H9 (cell line): ENCODE data around the gene HKDC1. TPM values are rescaled to one million over a fixed set of nuclear protein-coding genes. Genes with fewer than 3 reads are reported as not detected.

Experiments used
- DNase-seq: peaks from one replicate; pipeline ENCODE4 v3.0.0-alpha.2; 2017
- H2AFZ ChIP-seq: one replicate; pipeline ENCODE4 v1.6.1; 2013; ENCODE audit warnings: mild to moderate bottlenecking, low read length, control low read depth, moderate library complexity
- H2AK5ac ChIP-seq: 2 replicates; pipeline ENCODE4 v1.6.1; 2013; ENCODE audit warnings: low read length, control low read depth, mixed read lengths; ENCODE audit not compliant: insufficient read length
- H2BK120ac ChIP-seq: one replicate; pipeline ENCODE4 v1.6.1; 2013; ENCODE audit warnings: low read depth, mild to moderate bottlenecking, low read length, control low read depth, inconsistent platforms; ENCODE audit not compliant: poor library complexity, severe bottlenecking
- H2BK12ac ChIP-seq: 2 replicates; pipeline ENCODE4 v1.6.1; 2013; ENCODE audit warnings: low read length, control low read depth, mixed read lengths, low read depth; ENCODE audit not compliant: insufficient read length
- H2BK15ac ChIP-seq: 2 replicates; pipeline ENCODE4 v1.6.1; 2013; ENCODE audit warnings: low read depth, low read length, control low read depth
- H2BK20ac ChIP-seq: one replicate; pipeline ENCODE4 v1.6.1; 2013; ENCODE audit warnings: low read depth, mild to moderate bottlenecking, low read length, control low read depth, inconsistent platforms; ENCODE audit not compliant: poor library complexity, severe bottlenecking
- H2BK5ac ChIP-seq: 2 replicates; pipeline ENCODE4 v1.6.1; 2013; ENCODE audit warnings: low read length, control low read depth, mixed read lengths; ENCODE audit not compliant: insufficient read length
- H3K14ac ChIP-seq: 2 replicates; pipeline ENCODE4 v1.6.1; 2013; ENCODE audit warnings: low read length, control low read depth; ENCODE audit not compliant: insufficient read depth
- H3K18ac ChIP-seq: 2 replicates; pipeline ENCODE4 v1.6.1; 2013; ENCODE audit warnings: low read depth, mild to moderate bottlenecking, mixed read lengths, low read length, control low read depth; ENCODE audit not compliant: insufficient read length
- H3K23ac ChIP-seq: 2 replicates; pipeline ENCODE4 v1.6.1; 2013; ENCODE audit warnings: low read length, control low read depth, mixed read lengths, low read depth; ENCODE audit not compliant: insufficient read length
- H3K23me2 ChIP-seq: 2 replicates; pipeline ENCODE4 v1.6.1; 2013; ENCODE audit warnings: low read depth, mild to moderate bottlenecking, mixed read lengths, low read length, control low read depth; ENCODE audit not compliant: insufficient read length, poor library complexity, severe bottlenecking
- H3K27ac ChIP-seq: 2 replicates; pipeline ENCODE4 v1.5.1; 2013; ENCODE audit warnings: low read length, control low read depth, mixed read lengths, low read depth; ENCODE audit not compliant: insufficient read length
- H3K27me3 ChIP-seq: 2 replicates; pipeline ENCODE4 v1.6.1; 2013; ENCODE audit warnings: low read length, control low read depth, inconsistent platforms; ENCODE audit not compliant: insufficient read depth
- H3K4ac ChIP-seq: 2 replicates; pipeline ENCODE4 v1.6.1; 2013; ENCODE audit warnings: low read depth, mild to moderate bottlenecking, control low read depth, inconsistent platforms, low read length, moderate library complexity
- H3K4me1 ChIP-seq: 2 replicates; pipeline ENCODE4 v1.6.1; 2013; ENCODE audit warnings: low read length, control low read depth, inconsistent platforms; ENCODE audit not compliant: insufficient read depth
- H3K4me2 ChIP-seq: 2 replicates; pipeline ENCODE4 v1.6.1; 2013; ENCODE audit warnings: low read length, control low read depth, mixed read lengths; ENCODE audit not compliant: insufficient read length, insufficient read depth
- H3K56ac ChIP-seq: 2 replicates; pipeline ENCODE4 v1.6.1; 2013; ENCODE audit warnings: low read depth, mild to moderate bottlenecking, mixed read lengths, low read length, control low read depth; ENCODE audit not compliant: insufficient read length
- H3K79me1 ChIP-seq: 2 replicates; pipeline ENCODE4 v1.6.1; 2013; ENCODE audit warnings: low read depth, mild to moderate bottlenecking, moderate library complexity, low read length, control low read depth, inconsistent platforms; ENCODE audit not compliant: insufficient read depth, poor library complexity, severe bottlenecking
- H3K79me2 ChIP-seq: 2 replicates; pipeline ENCODE4 v1.6.1; 2013; ENCODE audit warnings: low read length, control low read depth, inconsistent platforms; ENCODE audit not compliant: insufficient read depth
- H3K9ac ChIP-seq: 2 replicates; pipeline ENCODE4 v1.6.1; 2013; ENCODE audit warnings: low read length, control low read depth, mixed read lengths; ENCODE audit not compliant: insufficient read length; ENCODE audit errors: extremely low read depth
- H3K9me3 ChIP-seq: one replicate; pipeline ENCODE4 v1.6.1; 2013; ENCODE audit warnings: low read depth, low read length, inconsistent platforms; ENCODE audit not compliant: control insufficient read depth
- H3T11ph ChIP-seq: one replicate; pipeline ENCODE4 v1.6.1; 2013; ENCODE audit warnings: mild to moderate bottlenecking, low read length, control low read depth, inconsistent platforms
- H4K20me1 ChIP-seq: one replicate; pipeline ENCODE4 v1.6.1; 2013; ENCODE audit not compliant: control insufficient read depth, insufficient read length, insufficient read depth
- H4K5ac ChIP-seq: 2 replicates; pipeline ENCODE4 v1.6.1; 2013; ENCODE audit warnings: low read depth, mild to moderate bottlenecking, mixed read lengths, low read length, control low read depth; ENCODE audit not compliant: insufficient read length
- H4K8ac ChIP-seq: replicated peaks from 2 replicates; pipeline ENCODE4 v1.6.1; 2013; ENCODE audit warnings: low read length, control low read depth, mixed read lengths, low read depth; ENCODE audit not compliant: insufficient read length
- H4K91ac ChIP-seq: 2 replicates; pipeline ENCODE4 v1.6.1; 2013; ENCODE audit warnings: low read depth, mild to moderate bottlenecking, moderate library complexity, mixed read lengths, low read length, control low read depth; ENCODE audit not compliant: insufficient read length
- H3K27ac Mint-ChIP-seq, 3 experiments: 2 replicates in 2 of 3; 3 replicates in 1 of 3; pipeline ENCODE4 v1.8.0; 2020 to 2021; ENCODE audit warnings: mixed read lengths in 3 of 3, mild to moderate bottlenecking in 1 of 3, moderate library complexity in 1 of 3
- H3K27me3 Mint-ChIP-seq: 2 replicates; pipeline ENCODE4 v1.8.0; 2021; ENCODE audit warnings: low read depth, mild to moderate bottlenecking, moderate library complexity, mixed read lengths
- H3K36me3 Mint-ChIP-seq, 3 experiments: 2 replicates in 2 of 3; 3 replicates in 1 of 3; pipeline ENCODE4 v1.8.0; 2020 to 2021; ENCODE audit warnings: low read depth in 3 of 3, mixed read lengths in 3 of 3; ENCODE audit not compliant: insufficient read depth in 1 of 3
- H3K4me1 Mint-ChIP-seq, 2 experiments: 2 replicates each; pipeline ENCODE4 v1.8.0; 2020; ENCODE audit warnings: mixed read lengths in 2 of 2
- H3K4me3 Mint-ChIP-seq, 2 experiments: 2 replicates in 1 of 2; 3 replicates in 1 of 2; pipeline ENCODE4 v1.8.0; 2020 to 2021; ENCODE audit warnings: mild to moderate bottlenecking in 2 of 2, mixed read lengths in 2 of 2, moderate library complexity in 1 of 2
- H3K9me3 Mint-ChIP-seq, 2 experiments: 2 replicates in 1 of 2; 3 replicates in 1 of 2; pipeline ENCODE4 v1.8.0; 2020; ENCODE audit warnings: mild to moderate bottlenecking in 2 of 2, mixed read lengths in 2 of 2, moderate library complexity in 1 of 2
- CTCF ChIP-seq: fragments of 200-600 bp; sonication (generic); conservative IDR thresholded peaks from 3 replicates; pipeline ENCODE4 v1.8.0; 2021; ENCODE audit warnings: antibody characterized with exemption, mild to moderate bottlenecking
- WGBS: extraction: QIAGEN DNeasy Blood & Tissue Kit; methylation state at CpG from one replicate; pipeline ENCODE4 v1.1.7; 2013; ENCODE audit warnings: missing lambda C conversion rate, low lambda C conversion rate, mixed read lengths; ENCODE audit not compliant: insufficient read length; ENCODE audit errors: extremely low coverage; 5-methylcytosine and 5-hydroxymethylcytosine counted together
- total RNA-seq: library from RNA; stranded (reverse); gene quantifications from 2 replicates; pipeline ENCODE4 v1.2.1, GENCODE V29; 2021

Gene HKDC1
- total RNA-seq, 1 experiment from 2014 or later: not detected

- no peak overlapping the region for H3K9ac ChIP-seq
- no peak for DNase-seq
- H3T11ph ChIP-seq: no peak overlapping the region
- H3K4ac ChIP-seq: no peak overlapping the region
- H4K91ac ChIP-seq: no peak overlapping the region
- Mint-ChIP-seq H3K4me1 (peaks cover 0 to 3% of the 10 kb centered on the region in 2 experiments; a peak in 1 of 4 replicates), H3K27me3 (no peaks in the 10 kb centered on the region), H3K9me3 (peaks cover 0 to 2% of the 10 kb centered on the region in 2 experiments; a peak in 2 of 5 replicates), H3K4me3 (no peak overlapping the region), H3K36me3 (no peaks in the 10 kb centered on the region), H3K27ac (no peak overlapping the region)
- H3K4me1 ChIP-seq: no peaks in the 10 kb centered on the region
- no peak overlapping the region for H2BK5ac ChIP-seq
- H3K79me1 ChIP-seq: no peaks in the 10 kb centered on the region
- H3K27me3 ChIP-seq: no peaks in the 10 kb centered on the region
- no peaks in the 10 kb centered on the region for H4K20me1 ChIP-seq
- WGBS: no CpG with 5 or more reads among the region's 3 CpGs
- no peak overlapping the region for H4K8ac ChIP-seq
- H3K27ac ChIP-seq: no peak overlapping the region
- H3K23me2 ChIP-seq: no peaks in the 10 kb centered on the region
- no peak overlapping the region for H2AK5ac ChIP-seq
- H3K23ac ChIP-seq: no peak overlapping the region
- no peaks in the 10 kb centered on the region for H3K79me2 ChIP-seq
- TF ChIP-seq CTCF: no peak
- no peaks in the 10 kb centered on the region for H3K9me3 ChIP-seq
- H3K56ac ChIP-seq: no peak overlapping the region
- no peak overlapping the region for H2BK15ac ChIP-seq
- H2AFZ ChIP-seq: no peak overlapping the region
- no peak overlapping the region for H2BK120ac ChIP-seq
- no peak overlapping the region for H3K14ac ChIP-seq
- no peak overlapping the region for H3K4me2 ChIP-seq
- H3K18ac ChIP-seq: no peak overlapping the region
- H4K5ac ChIP-seq: no peak overlapping the region
- H2BK20ac ChIP-seq: no peak overlapping the region
- H2BK12ac ChIP-seq: no peak overlapping the region
These were observed 50.9 kb downstream of the HKDC1 start for GRCh38 chr10:69270990-69271389.
